Heart right ventricle (tissue), 16 donors: ENCODE data around the gene ANKRA2. TPM values are rescaled to one million over a fixed set of nuclear protein-coding genes. Genes with fewer than 3 reads are reported as not detected.

Experiments
- ATAC-seq, 8 donors: fragments of 200-7000 bp; cut with Tn5 transposase; one replicate each; pipeline ENCODE4 v1.9.1; 2020; ENCODE audit warnings: mild to moderate bottlenecking in 8 of 8, moderate library complexity in 8 of 8, moderate number of reproducible peaks in 1 of 8
- DNase-seq, 2 donors: peaks; one replicate each; pipeline ENCODE4 v3.0.0-alpha.2; 2020
- H3K27ac ChIP-seq, 10 donors: fragments of 200-600 bp; sonication (generic) in 2 of 10; one replicate each; pipeline versions ENCODE4 v1.5.0 to v1.8.0; 2020 to 2022; ENCODE audit warnings: mild to moderate bottlenecking in 3 of 10
- H3K27me3 ChIP-seq, 7 donors: fragments of 200-600 bp; one replicate each; pipeline ENCODE4 v1.8.0; 2021 to 2022; ENCODE audit warnings: mild to moderate bottlenecking in 2 of 7
- H3K36me3 ChIP-seq, 9 donors: fragments of 200-600 bp; sonication (generic) in 1 of 9; one replicate each; pipeline versions ENCODE4 v1.5.0 to v1.8.0; 2020 to 2022; ENCODE audit warnings: mild to moderate bottlenecking in 2 of 9
- H3K4me1 ChIP-seq, 9 donors: fragments of 200-600 bp; sonication (generic) in 1 of 9; one replicate each; pipeline versions ENCODE4 v1.5.0 to v1.8.0; 2020 to 2022; ENCODE audit warnings: mild to moderate bottlenecking in 4 of 9
- H3K4me3 ChIP-seq, 10 donors: fragments of 200-600 bp; sonication (generic) in 2 of 10; one replicate each; pipeline versions ENCODE4 v1.5.0 to v1.8.0; 2020 to 2022; ENCODE audit warnings: mild to moderate bottlenecking in 7 of 10, moderate library complexity in 2 of 10
- H3K9me3 ChIP-seq, 11 donors: fragments of 200-600 bp in 10 of 11; sonication (generic) in 2 of 11; one replicate each; pipeline versions ENCODE4 v1.5.0 to v1.8.0; 2013 to 2022; ENCODE audit warnings: mild to moderate bottlenecking in 2 of 11, control low read depth in 1 of 11, moderate library complexity in 1 of 11
- WGBS, 2 donors: extraction: QIAGEN DNeasy Blood & Tissue Kit; methylation state at CpG; one replicate each; pipeline ENCODE4 v1.1.7; 2013; ENCODE audit warnings: inconsistent platforms in 1 of 2; 5-methylcytosine and 5-hydroxymethylcytosine counted together
- intact Hi-C, 10 donors: fragments of 100-400 bp; cut with DNase I; formaldehyde crosslinking; loops; one replicate each; pipeline versions ENCODE4 v1.11.1 to v1.14.2; 2022
- polyA plus RNA-seq, 2 donors: library from polyadenylated mRNA; stranded (reverse); fragments of 200-250 nt; gene quantifications; one replicate each; pipeline ENCODE4 v1.2.3, GENCODE V29; 2013
- total RNA-seq, 10 donors: library from RNA; stranded (reverse); fragmentation: NEBNext Ultra II Directional in 3 of 10; extraction: Animal tissue kit (Norgen Biotek cat#: 25700) in 3 of 10; gene quantifications; one replicate each; pipeline versions ENCODE4 v1.2.1 to v1.2.4, GENCODE V29; 2021 to 2023
- TF ChIP-seq, protein P1 (sequence below), 9 donors: fragments of 200-600 bp; sonication (generic) in 2 of 9; IDR thresholded peaks; one replicate each; pipeline versions ENCODE4 v1.5.0 to v1.8.0; 2021 to 2022; ENCODE audit warnings: antibody characterized with exemption in 9 of 9, mild to moderate bottlenecking in 5 of 9, moderate library complexity in 1 of 9
- donor health status: Arrhythmogenic right ventricular cardiomyopathy.
- donor health status: ischemic (EF 13 %, LVEDD 7.1; RV severe dilation, severe dysfunction).
- donor health status: healthy with polysubstance abuse.
- donor health status: DM: no; HTN: yes; CAD: no.
- donor health status: DM: no; HTN: no; CAD: no.
- donor health status: ischemic (EF 25% LVEDD 6.9; RV normal size, moderate dysfunction).
- donor health status: ischemic (EF 25% LVEDD 5.7; RV mildly dilated, moderate dysfunction).
- donor health status: healthy.
- donor health status: DM: yes; HTN: yes; CAD: no.
- donor health status: Ischemic cardiomyopathy.
- donor health status: ischemic (EF 35%, LVEDD 5.7; RV mildly dilated, moderate dysfunction).
- donor health status: nonischemic (EF 11% LVEDD 7.7; RV severe dilation, severe dysfunction).
- donor health status: DM: yes; HTN: yes; CAD: no.
- donor health status: PGD.
- donor health status: ischemic (EF 29% LVEDD 5.4; RV normal size, mild dysfunction).
- donor health status: nonischemic (EF 23%, LVEDD 6.1; RV moderate dilation, normal function).

Gene ANKRA2
- total and polyA plus RNA-seq, 12 donors = 6.0 to 23.4 (median 12.0) TPM

GRCh38 chr5:73540192-73540591 lies 25.2 kb downstream of the ANKRA2 start:
- Histone ChIP-seq H3K27me3 (peaks cover 0 to 17% (median 5%) of the 10 kb centered on the region in 7 donors), H3K4me3 (no peak overlapping the region), H3K27ac (no peak overlapping the region), H3K36me3 (no peaks in the 10 kb centered on the region), H3K9me3 (no peaks in the 10 kb centered on the region), H3K4me1 (peaks cover 0 to 7% (median 0%) of the 10 kb centered on the region in 9 donors)
- 50 to 53% methylated on average over 3 of the region's 3 CpGs for WGBS, 2 donors
- DNase-seq (no peak), ATAC-seq (no peak)
- intact Hi-C loops = no loop called here
- TF ChIP-seq, protein P1, sequence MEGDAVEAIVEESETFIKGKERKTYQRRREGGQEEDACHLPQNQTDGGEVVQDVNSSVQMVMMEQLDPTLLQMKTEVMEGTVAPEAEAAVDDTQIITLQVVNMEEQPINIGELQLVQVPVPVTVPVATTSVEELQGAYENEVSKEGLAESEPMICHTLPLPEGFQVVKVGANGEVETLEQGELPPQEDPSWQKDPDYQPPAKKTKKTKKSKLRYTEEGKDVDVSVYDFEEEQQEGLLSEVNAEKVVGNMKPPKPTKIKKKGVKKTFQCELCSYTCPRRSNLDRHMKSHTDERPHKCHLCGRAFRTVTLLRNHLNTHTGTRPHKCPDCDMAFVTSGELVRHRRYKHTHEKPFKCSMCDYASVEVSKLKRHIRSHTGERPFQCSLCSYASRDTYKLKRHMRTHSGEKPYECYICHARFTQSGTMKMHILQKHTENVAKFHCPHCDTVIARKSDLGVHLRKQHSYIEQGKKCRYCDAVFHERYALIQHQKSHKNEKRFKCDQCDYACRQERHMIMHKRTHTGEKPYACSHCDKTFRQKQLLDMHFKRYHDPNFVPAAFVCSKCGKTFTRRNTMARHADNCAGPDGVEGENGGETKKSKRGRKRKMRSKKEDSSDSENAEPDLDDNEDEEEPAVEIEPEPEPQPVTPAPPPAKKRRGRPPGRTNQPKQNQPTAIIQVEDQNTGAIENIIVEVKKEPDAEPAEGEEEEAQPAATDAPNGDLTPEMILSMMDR (IDR thresholded peaks at IDR 0.05) = no peak

- no peaks in the 10 kb centered on the region for H3K36me3 ChIP-seq
- ATAC-seq (no peak), DNase-seq (no peak)
- TF ChIP-seq, protein P1 (IDR thresholded peaks at IDR 0.05) = no peak
- H3K27ac ChIP-seq = no peak overlapping the region
- intact Hi-C loops = loop anchor here in 2 of 10 donors (5.0 to 10.0 kb wide), 2 partner anchors 322 to 455 kb away; no protein-coding TSS in a partner anchor
- no peak overlapping the region for H3K4me3 ChIP-seq
- peaks cover 0 to 5% (median 0%) of the 10 kb centered on the region in 9 donors for H3K4me1 ChIP-seq
- no peaks in the 10 kb centered on the region for H3K9me3 ChIP-seq
- H3K27me3 ChIP-seq = peaks cover 0 to 17% (median 5%) of the 10 kb centered on the region in 7 donors
- 70 to 74% methylated on average over 2 of the region's 2 CpGs for WGBS, 2 donors
These were observed 25.7 kb downstream of the ANKRA2 start for GRCh38 chr5:73539730-73540129.

- ATAC-seq = no peak
- Histone ChIP-seq H3K4me3 (no peak overlapping the region), H3K9me3 (no peaks in the 10 kb centered on the region), H3K27ac (no peak overlapping the region), H3K36me3 (no peaks in the 10 kb centered on the region), H3K4me1 (no peaks in the 10 kb centered on the region), H3K27me3 (peaks cover 0 to 15% (median 7%) of the 10 kb centered on the region in 7 donors)
- TF ChIP-seq, protein P1 (IDR thresholded peaks at IDR 0.05) = no peak
- DNase-seq = no peak
- intact Hi-C loops = loop anchor here in 2 of 10 donors (5.0 to 10.0 kb wide), 2 partner anchors 318 to 450 kb away; no protein-coding TSS in a partner anchor
- whole genome bisulfite sequencing, 2 donors = 79 to 90% methylated on average over 2 of the region's 2 CpGs
These were observed 30.5 kb downstream of the ANKRA2 start for GRCh38 chr5:73534971-73535370.

GRCh38 chr5:73534011-73534644 lies 31.3 kb downstream of the ANKRA2 start:
- H3K4me3 ChIP-seq = no peak overlapping the region
- ATAC-seq = no peak
- TF ChIP-seq, protein P1 (IDR thresholded peaks at IDR 0.05) = no peak
- H3K27ac ChIP-seq = no peak overlapping the region
- intact Hi-C loops = loop anchor here in 1 of 10 donors (10.0 kb wide), 1 partner anchor 449 kb away; no protein-coding TSS in a partner anchor
- no peak for DNase-seq
- H3K36me3 ChIP-seq = no peaks in the 10 kb centered on the region
- H3K27me3 ChIP-seq = peaks cover 0 to 15% (median 5%) of the 10 kb centered on the region in 7 donors
- H3K4me1 ChIP-seq = no peaks in the 10 kb centered on the region
- H3K9me3 ChIP-seq = no peaks in the 10 kb centered on the region
- 79 to 86% methylated on average over 5 of the region's 5 CpGs for WGBS, 2 donors
